HG03575 (cell line): ENCODE data around the gene SMAGP.
"Not testable (repeated sequence)": the region's sequence is repeated elsewhere in the genome, so short reads cannot be mapped to it uniquely, and the experiment has no call there.

ENCODE experiments used
- ATAC-seq: cut with Tn5 transposase; IDR thresholded peaks from one replicate; pipeline ENCODE4 v1.9.1; 2021; ENCODE audit not compliant: unreplicated experiment, insufficient number of reproducible peaks, low FRiP score; ENCODE audit errors: extremely low read depth

The SMAGP gene

GRCh38 chr12:51270067-51270950, at the start of gene SMAGP:
Gene SMAGP (minus strand): TSS chr12:51270415. CDS start chr12:51269278, 1,137 bp downstream.
- ATAC-seq, result no peak

- no peak for ATAC-seq
These were observed 48.8 kb upstream of the SMAGP start for GRCh38 chr12:51318846-51319599.

GRCh38 chr12:51318057-51318806, 48.0 kb upstream of the SMAGP start:
- ATAC-seq, result not testable (repeated sequence)

- ATAC-seq, result no peak
These were observed 41.2 kb upstream of the SMAGP start for GRCh38 chr12:51311389-51311788.

- no peak for ATAC-seq
These were observed 37.7 kb upstream of the SMAGP start for GRCh38 chr12:51307655-51308593.

- no peak for ATAC-seq
These were observed 36.3 kb upstream of the SMAGP start for GRCh38 chr12:51306507-51306906.

- not testable (repeated sequence) for ATAC-seq
These were observed 30.6 kb upstream of the SMAGP start for GRCh38 chr12:51300768-51301167.

GRCh38 chr12:51295651-51296050, 25.4 kb upstream of the SMAGP start:
- no peak for ATAC-seq

GRCh38 chr12:51294097-51294496, 23.9 kb upstream of the SMAGP start:
- not testable (repeated sequence) for ATAC-seq

GRCh38 chr12:51293696-51294095, 23.5 kb upstream of the SMAGP start:
- no peak for ATAC-seq

- not testable (repeated sequence) for ATAC-seq
These were observed 21.6 kb upstream of the SMAGP start for GRCh38 chr12:51291603-51292513.

GRCh38 chr12:51285843-51286242, 15.6 kb upstream of the SMAGP start:
- ATAC-seq, result no peak

GRCh38 chr12:51281202-51281924, 11.1 kb upstream of the SMAGP start:
- ATAC-seq, result no peak

- no peak for ATAC-seq
These were observed 4.9 kb upstream of the SMAGP start for GRCh38 chr12:51275088-51275487.

GRCh38 chr12:51272810-51273209, 2.6 kb upstream of the SMAGP start:
- not testable (repeated sequence) for ATAC-seq

- ATAC-seq, result no peak
These were observed 820 bp upstream of the SMAGP start for GRCh38 chr12:51270951-51271518.
